Left renal cortex interstitium (tissue), 4 donors: ENCODE results near the gene MAGEB17. TPM values are rescaled to one million over a fixed set of nuclear protein-coding genes. Genes with fewer than 3 reads are reported as not detected.
A peak's percentile ranks its signal among the peaks of the same experiment; 100 is the strongest.
"Not testable (repeated sequence)": the region's sequence is repeated elsewhere in the genome, so short reads cannot be mapped to it uniquely, and the experiment has no call there.

Source experiments
- DNase-seq, 4 donors: peaks; one replicate each; pipeline ENCODE4 v3.0.0-alpha.2; 2013; ENCODE audit warnings: low read depth in 4 of 4, low spot score in 2 of 4, missing footprints in 1 of 4
- polyA plus RNA-seq, 4 donors: library from polyadenylated mRNA; unstranded; fragments of 120-200 nt; gene quantifications; one replicate each; pipeline ENCODE4 v1.2.1, GENCODE V29; 2013; ENCODE audit not compliant: insufficient read length in 4 of 4

Gene MAGEB17
- polyA plus RNA-seq: under 1 TPM in 2 of 4 donors, not detected in 2; 0.13 to 0.25 TPM

- no peak for DNase-seq
Observed at GRCh38 chrX:16167181-16167580, at the start of gene MAGEB17. Gene MAGEB17, plus strand, starts transcription at chrX:16167481. Its CDS starts 2,902 bp downstream, at chrX:16170383.

DNA sequence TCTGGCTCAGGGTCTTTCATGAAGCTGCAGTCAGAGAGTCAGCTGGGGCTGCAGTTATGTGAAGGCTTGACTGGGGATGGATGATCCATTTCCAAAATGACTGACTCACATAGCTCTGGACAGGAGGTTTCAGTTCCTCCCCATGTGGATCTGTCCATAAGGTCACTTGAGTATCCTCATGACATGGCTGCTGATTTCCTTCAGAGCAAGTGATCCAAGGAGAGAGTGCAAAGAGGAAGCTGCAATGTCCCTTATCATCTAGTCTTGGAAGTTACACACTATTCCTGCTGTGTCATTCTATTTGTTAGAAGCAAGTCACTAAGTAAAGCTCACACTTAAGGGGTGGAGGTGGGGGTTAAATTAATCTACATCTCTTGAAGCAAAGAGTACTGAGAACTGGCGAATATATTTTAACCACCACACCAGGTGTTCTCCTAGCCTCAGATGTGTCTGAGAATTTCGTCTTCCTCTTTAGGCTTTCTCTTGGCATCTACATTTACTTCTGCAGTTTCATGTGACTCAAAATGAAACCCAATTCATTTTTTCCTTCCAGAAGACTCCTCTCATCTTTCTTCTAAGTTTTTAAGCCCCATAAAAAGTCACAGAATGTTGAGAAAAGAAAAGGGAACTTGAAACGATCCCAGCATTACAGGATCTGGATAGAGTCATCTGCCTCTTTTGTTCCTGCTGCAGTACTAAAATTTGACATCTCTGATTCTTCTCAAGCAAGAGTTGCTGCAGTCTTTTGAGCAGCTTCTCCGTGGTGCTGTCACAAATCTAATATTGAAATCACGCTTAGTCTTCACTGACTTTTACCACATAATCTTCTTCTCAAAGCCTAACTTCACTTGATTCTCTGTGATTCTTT lies 47.7 kb upstream of the MAGEB17 start:
- DNase-seq: no peak

- no peak for DNase-seq
Observed at GRCh38 chrX:16120431-16120830, 46.9 kb upstream of the MAGEB17 start.

GRCh38 chrX:16123222-16123786 lies 44.0 kb upstream of the MAGEB17 start, which contains the start of gene GRPR:
Gene GRPR, plus strand, starts transcription at chrX:16123565. Its CDS starts 389 bp downstream, at chrX:16123954.
- peak; percentile 4 to 63 (median 43) for DNase-seq

GRCh38 chrX:16124201-16124600 lies 43.1 kb upstream of the MAGEB17 start:
- no peak for DNase-seq

DNA sequence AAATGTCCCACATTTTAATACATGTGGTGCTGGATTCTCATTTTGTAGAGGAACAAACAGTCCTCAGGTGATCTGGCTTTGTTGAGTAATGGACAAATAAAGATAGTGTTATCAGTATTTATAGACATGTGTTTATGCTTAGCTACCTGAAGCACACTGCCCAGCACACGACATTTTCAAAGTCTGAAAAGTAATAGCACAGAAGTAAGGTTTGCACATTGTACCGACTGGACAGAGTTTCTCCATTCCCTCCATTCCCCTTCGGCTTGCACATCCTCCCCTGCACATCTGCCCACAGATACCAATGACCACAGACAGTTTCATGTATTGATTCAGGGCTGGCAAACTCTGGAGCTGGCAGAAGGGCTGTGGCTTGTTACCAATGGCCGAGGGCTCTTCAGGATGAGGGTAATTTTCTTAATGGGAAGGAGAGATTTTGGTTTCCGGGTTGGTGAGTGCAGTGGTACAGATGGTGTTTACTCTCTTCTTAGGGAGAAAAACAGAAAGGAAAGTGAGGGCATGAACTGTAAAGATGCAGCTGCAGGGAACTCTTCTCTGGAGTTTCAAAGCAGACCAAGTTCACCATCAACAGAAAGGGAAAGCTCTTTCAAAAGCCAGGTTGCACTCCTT lies 41.6 kb upstream of the MAGEB17 start:
- DNase-seq: no peak

DNA sequence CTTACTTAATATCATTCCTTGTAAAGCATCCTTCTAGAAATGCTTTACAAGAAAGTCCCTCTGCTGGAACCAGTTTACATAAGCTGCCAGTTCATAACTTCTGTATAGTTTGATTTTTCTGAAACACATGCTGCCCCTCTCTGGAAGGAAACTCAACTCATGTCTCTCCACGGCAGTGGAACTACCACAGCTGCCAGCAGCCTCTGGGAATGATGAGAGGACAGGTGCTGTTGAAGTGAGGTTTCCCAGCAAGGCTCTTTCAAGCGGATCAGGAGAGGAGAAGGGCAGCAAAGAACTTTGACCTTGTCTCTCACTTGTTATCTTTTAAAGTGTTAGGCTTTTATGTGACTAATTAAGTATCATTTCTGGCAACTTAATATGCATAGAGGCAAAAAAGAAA lies 36.6 kb upstream of the MAGEB17 start:
- no peak for DNase-seq

GRCh38 chrX:16134936-16135335 lies 32.3 kb upstream of the MAGEB17 start:
- DNase-seq: no peak

GRCh38 chrX:16136080-16136479 lies 31.2 kb upstream of the MAGEB17 start:
- DNase-seq: no peak

DNA sequence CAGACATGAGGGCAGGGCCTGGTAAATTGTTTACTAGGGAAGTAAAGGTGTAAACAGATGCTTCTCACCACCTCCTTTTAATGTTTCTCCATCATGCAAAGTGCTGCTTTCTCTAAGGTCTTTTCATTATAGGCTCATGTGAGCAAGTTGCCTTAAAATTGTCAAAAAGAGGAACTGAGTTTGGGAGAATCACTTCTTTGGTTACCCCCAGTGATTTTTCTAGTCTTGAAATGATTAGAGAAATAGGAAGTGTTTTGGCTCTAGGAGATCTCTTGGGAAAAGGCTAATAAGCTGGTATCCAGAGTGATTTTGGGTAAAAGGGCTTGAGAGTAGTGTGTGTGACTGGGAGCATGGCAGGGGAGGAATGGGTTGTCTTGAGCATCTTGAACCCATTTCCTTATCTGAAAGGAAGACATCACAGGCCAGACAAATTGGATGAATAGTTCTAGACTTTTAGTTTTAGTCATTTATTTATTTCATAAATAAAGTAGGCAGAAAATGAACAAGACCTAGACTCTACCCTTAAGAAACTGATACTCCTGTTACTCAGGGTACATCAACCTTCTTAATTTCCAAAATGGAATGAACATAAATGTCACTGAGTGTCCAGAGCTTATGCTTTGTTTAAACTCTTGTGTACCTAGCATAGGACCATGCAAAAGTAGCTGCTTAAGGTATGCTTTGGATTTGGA lies 29.7 kb upstream of the MAGEB17 start:
- no peak for DNase-seq

- DNase-seq: no peak
Observed at GRCh38 chrX:16138108-16138427, 29.2 kb upstream of the MAGEB17 start.

- no peak for DNase-seq
Observed at GRCh38 chrX:16140448-16140847, 26.8 kb upstream of the MAGEB17 start.

DNA sequence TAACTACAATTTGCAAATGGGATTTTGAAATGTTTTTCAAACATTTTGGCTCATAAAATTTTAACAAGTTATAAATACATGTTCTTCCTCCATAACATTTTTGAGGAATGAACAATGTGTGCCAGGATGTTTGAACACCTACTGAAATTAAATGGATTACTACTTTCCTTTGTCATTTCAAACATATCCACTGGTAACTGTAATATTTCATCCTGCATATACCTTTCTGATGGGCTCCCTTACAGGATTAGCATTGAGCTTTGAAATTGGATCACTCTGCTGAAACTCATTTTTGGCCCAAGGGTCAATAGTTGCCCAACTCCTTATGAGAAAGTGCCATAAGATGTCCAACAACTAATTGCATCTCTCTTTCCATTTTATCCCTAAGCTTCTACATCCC lies 26.3 kb upstream of the MAGEB17 start:
- DNase-seq: no peak

DNA sequence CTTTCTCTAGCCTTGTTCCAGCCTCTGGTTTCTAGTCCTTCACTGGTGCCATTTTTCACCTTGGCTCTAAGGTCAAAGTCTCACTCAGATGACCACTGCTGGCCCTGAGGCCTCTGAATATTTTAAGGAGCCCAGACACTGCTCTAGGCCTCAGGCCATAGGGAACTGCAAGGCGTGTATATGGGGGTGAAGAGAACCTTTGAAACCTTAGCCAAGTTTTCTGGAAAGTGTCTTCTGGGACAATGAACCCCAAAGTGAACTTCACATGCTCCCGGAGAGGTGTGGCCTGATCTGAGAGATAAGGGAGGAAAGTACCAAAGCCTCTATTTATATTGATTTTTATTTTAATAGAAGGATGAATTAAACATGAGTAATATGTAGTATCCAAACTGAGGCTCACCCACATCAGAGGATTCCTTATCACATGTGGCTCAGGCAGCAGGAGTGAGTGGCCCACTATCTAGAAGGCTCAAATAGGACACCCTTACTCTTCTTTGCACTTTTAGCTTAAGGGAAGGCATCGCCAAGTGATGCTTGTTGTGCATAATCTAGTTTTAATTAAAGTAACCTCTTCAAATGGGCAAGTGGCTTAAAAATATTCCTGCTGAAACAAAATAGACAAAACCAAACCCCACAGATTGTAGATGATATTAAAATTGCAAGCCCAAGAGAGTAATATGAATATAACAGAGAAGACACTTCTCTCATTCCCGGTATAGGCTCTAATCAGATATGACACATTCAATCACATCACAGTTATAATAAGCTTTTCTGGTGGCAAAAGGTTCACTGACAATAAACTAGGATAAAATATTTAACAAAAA lies 25.6 kb upstream of the MAGEB17 start:
- no peak for DNase-seq

GRCh38 chrX:16142246-16142558 lies 25.1 kb upstream of the MAGEB17 start:
- DNase-seq: no peak

- no peak for DNase-seq
Observed at GRCh38 chrX:16143968-16144367, 23.3 kb upstream of the MAGEB17 start.

DNA sequence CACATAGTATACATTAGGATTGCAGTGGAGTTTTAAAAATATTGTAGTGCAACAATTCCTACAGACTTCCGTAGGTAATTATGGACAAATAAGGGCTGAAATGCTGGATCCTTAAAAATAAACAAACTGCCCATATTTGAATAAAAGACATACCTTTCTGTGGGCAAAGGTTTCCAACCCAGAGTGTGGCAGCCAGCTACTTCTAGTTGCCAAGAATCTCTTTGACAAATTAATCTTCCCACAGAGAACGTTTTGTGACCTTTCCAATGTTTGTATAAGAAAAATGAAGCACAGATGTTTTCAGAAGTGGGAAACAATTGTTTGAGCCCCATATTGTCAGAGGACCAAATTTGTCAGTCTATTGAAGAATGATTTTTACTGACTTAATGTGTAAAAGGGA lies 22.9 kb upstream of the MAGEB17 start:
- DNase-seq: no peak

DNA sequence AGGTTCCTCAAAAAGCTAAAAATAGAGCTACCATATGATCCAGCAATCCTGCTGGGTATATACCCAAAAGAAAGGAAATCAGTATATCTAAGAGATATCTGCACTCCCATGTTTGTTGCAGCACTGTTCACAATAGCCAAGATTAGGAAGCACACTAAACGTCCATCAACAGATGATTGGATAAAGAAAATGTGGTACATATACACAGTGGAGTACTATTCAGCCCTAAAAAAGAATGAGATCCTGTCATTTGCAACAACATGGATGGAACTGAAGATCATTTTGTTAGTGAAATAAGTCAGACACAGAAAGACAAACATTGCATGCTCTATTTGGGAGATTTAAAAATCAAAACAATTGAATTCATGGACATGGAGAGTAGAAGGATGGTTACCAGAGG lies 22.2 kb upstream of the MAGEB17 start:
- DNase-seq: not testable (repeated sequence)

- DNase-seq: no peak
Observed at GRCh38 chrX:16145656-16146055, 21.6 kb upstream of the MAGEB17 start.

- no peak for DNase-seq
Observed at GRCh38 chrX:16148896-16149295, 18.4 kb upstream of the MAGEB17 start.
